Panc1 (cell line): Measurements from ENCODE around the gene GPX7. TPM values are rescaled to one million over a fixed set of nuclear protein-coding genes. Genes with fewer than 3 reads are reported as not detected.

Experiments
- ATAC-seq: fragments of 200-7000 bp; cut with Tn5 transposase; 2 replicates; pipeline ENCODE4 v1.9.1; 2020; ENCODE audit warnings: mild to moderate bottlenecking, moderate library complexity
- BruUV-seq: library from RNA; stranded (reverse); fragments of 400-500 nt; replicated peaks from 2 replicates; lab custom pipeline; 2021; lab: Mats Ljungman, UMichigan
- CTCF ChIA-PET: fragments of 300-600 bp; sonication (Branson Sonifier 250); formaldehyde crosslinking; loops from one replicate; lab custom pipeline; 2022; ENCODE audit warnings: antibody characterized with exemption; lab: Charles Lee
- POLR2A ChIA-PET: fragments of 300-600 bp; sonication (Branson Sonifier 250); formaldehyde crosslinking; loops from one replicate; lab custom pipeline; 2022; ENCODE audit warnings: antibody characterized with exemption; lab: Charles Lee
- DNase-seq: peaks from one replicate; pipeline ENCODE4 v3.0.0-alpha.2; 2010; ENCODE audit warnings: low read depth, low spot score
- H3K27ac ChIP-seq: 2 replicates; pipeline ENCODE4 v1.5.1; 2011; ENCODE audit warnings: mild to moderate bottlenecking, low read length, inconsistent platforms
- H3K27me3 ChIP-seq: fragments of 200-500 bp; sonication (Bioruptor generic); 2 replicates; pipeline ENCODE4 v1.6.0; 2014; ENCODE audit warnings: low read length, inconsistent platforms; ENCODE audit not compliant: control insufficient read depth, insufficient read depth
- H3K36me3 ChIP-seq: fragments of 200-500 bp; sonication (Bioruptor generic); 2 replicates; pipeline ENCODE4 v1.5.1; 2014; ENCODE audit warnings: inconsistent platforms, mild to moderate bottlenecking, low read length, moderate library complexity; ENCODE audit not compliant: control insufficient read depth, insufficient read depth
- H3K4me1 ChIP-seq: 2 replicates; pipeline ENCODE4 v1.5.1; 2011; ENCODE audit warnings: inconsistent platforms, mild to moderate bottlenecking, low read length, moderate library complexity; ENCODE audit not compliant: control insufficient read depth, insufficient read depth
- H3K4me3 ChIP-seq, 2 experiments: 2 replicates each; pipeline ENCODE4 v1.5.1; 2011 to 2012; ENCODE audit warnings: low read depth in 2 of 2, low read length in 2 of 2, mild to moderate bottlenecking in 2 of 2, inconsistent platforms in 1 of 2, moderate library complexity in 1 of 2
- H3K9me3 ChIP-seq: fragments of 200-500 bp; sonication (Bioruptor generic); 2 replicates; pipeline ENCODE4 v1.5.1; 2014; ENCODE audit warnings: low read depth, mild to moderate bottlenecking, inconsistent platforms, low read length, moderate library complexity; ENCODE audit not compliant: control insufficient read depth, insufficient read depth
- CTCF ChIP-seq: fragments of 450-650 bp; IDR thresholded peaks from 2 replicates; pipeline ENCODE4 v1.5.1; 2017; ENCODE audit warnings: mild to moderate bottlenecking
- POLR2AphosphoS5 ChIP-seq: IDR thresholded peaks from 2 replicates; pipeline ENCODE4 v1.6.1; 2012; ENCODE audit warnings: mild to moderate bottlenecking, low read depth, low read length, moderate library complexity
- REST ChIP-seq, 2 experiments: IDR thresholded peaks; 2 replicates each; pipeline ENCODE4 v1.6.1; 2011 to 2012; ENCODE audit warnings: low read depth in 2 of 2, control low read depth in 1 of 2, low read length in 1 of 2, mild to moderate bottlenecking in 1 of 2, moderate library complexity in 1 of 2; ENCODE audit not compliant: insufficient read depth in 1 of 2
- SIN3A ChIP-seq: IDR thresholded peaks from 2 replicates; pipeline ENCODE4 v1.6.1; 2012; ENCODE audit warnings: low read depth, mild to moderate bottlenecking, low read length, moderate library complexity, borderline replicate concordance; ENCODE audit not compliant: insufficient read depth
- TCF7L2 ChIP-seq: IDR thresholded peaks from 2 replicates; pipeline ENCODE4 v1.6.1; 2011; ENCODE audit warnings: mild to moderate bottlenecking, low read depth, low read length, inconsistent platforms
- in situ Hi-C: cut with HindIII; loops from 2 replicates; pipeline ENCODE4 v1.10.0; 2016; ENCODE audit warnings: low sequenced_read_pairs, low pct_unique_long_range_greater_than_20kb
- intact Hi-C: fragments of 100-400 bp; cut with micrococcal nuclease; formaldehyde crosslinking; loops from one replicate; pipeline ENCODE4 v1.10.0; 2022; ENCODE audit not compliant: unreplicated experiment
- total RNA-seq: library from RNA; stranded (reverse); gene quantifications from one replicate; pipeline ENCODE4 v1.2.1, GENCODE V29; 2021; ENCODE audit not compliant: unreplicated experiment

GPX7 gene
- total RNA-seq, 1 experiment from 2014 or later: 11.2 TPM

GRCh38 chr1:52654063-52654462 is 51.9 kb downstream of the GPX7 start:
- TF ChIP-seq REST (IDR thresholded peaks at IDR 0.05; ENCODE audit: insufficient read depth in 1 of 2, low read depth in 2 of 2, low read length in 1 of 2): no peak
- TF ChIP-seq CTCF: no peak
- TF ChIP-seq SIN3A: no peak
- no peak for TF ChIP-seq POLR2AphosphoS5
- TF ChIP-seq TCF7L2: no peak
- Histone ChIP-seq H3K4me3 (no peak overlapping the region), H3K27me3 (no peaks in the 10 kb centered on the region), H3K4me1 (no peaks in the 10 kb centered on the region), H3K9me3 (no peaks in the 10 kb centered on the region), H3K36me3 (no peaks in the 10 kb centered on the region), H3K27ac (no peak overlapping the region)
- intact Hi-C loops (no loop called here), in situ Hi-C loops (no loop called here)
- ChIA-PET CTCF (no interaction called here), POLR2A (no interaction called here)
- DNase-seq: no peak
- no TSS peak for BruUV-seq
- no peak for ATAC-seq

- Histone ChIP-seq H3K9me3 (no peaks in the 10 kb centered on the region), H3K36me3 (no peaks in the 10 kb centered on the region), H3K4me1 (peaks cover 8% of the 10 kb centered on the region; the same call in 1 of the 2 replicates), H3K27me3 (no peaks in the 10 kb centered on the region), H3K27ac (no peak overlapping the region), H3K4me3 (no peak overlapping the region)
- no peak for TF ChIP-seq POLR2AphosphoS5
- no peak for TF ChIP-seq REST (IDR thresholded peaks at IDR 0.05; ENCODE audit: insufficient read depth in 1 of 2, low read depth in 2 of 2, low read length in 1 of 2)
- no peak for TF ChIP-seq SIN3A
- no peak for TF ChIP-seq CTCF
- no peak for TF ChIP-seq TCF7L2
- POLR2A ChIA-PET: interaction anchor here (0.7 kb wide), 1 partner anchor 62 kb away, joined by 5 read pairs; no protein-coding TSS in a partner anchor
- in situ Hi-C loops: no loop called here
- ATAC-seq (no peak), DNase-seq (no peak)
- BruUV-seq: no TSS peak
- CTCF ChIA-PET: no interaction called here
- intact Hi-C loops: no loop called here
Measured at GRCh38 chr1:52657702-52658101, 55.5 kb downstream of the GPX7 start.

Other genes with a start within 250 kb of the GPX7 start
- gene CC2D1B, start 236.2 kb upstream of the GPX7 start, total RNA-seq: 52.5 TPM
- gene ORC1, start 197.9 kb upstream of the GPX7 start, total RNA-seq: 14.3 TPM
- 41.6 TPM for gene PRPF38A, start 197.8 kb upstream of the GPX7 start, total RNA-seq
- gene TUT4, start 49.3 kb upstream of the GPX7 start, total RNA-seq: 67.4 TPM
- 0.23 TPM for gene SHISAL2A, start 30.8 kb downstream of the GPX7 start, total RNA-seq
- 44.9 TPM for gene COA7, start 96.0 kb downstream of the GPX7 start, total RNA-seq
- gene ZYG11B, start 124.1 kb downstream of the GPX7 start, total RNA-seq: 30.7 TPM
- 0.36 TPM for gene ZYG11A, start 240.4 kb downstream of the GPX7 start, total RNA-seq